GM12878 (cell line): Measurements from ENCODE around the gene NBPF15. TPM values are rescaled to one million over a fixed set of nuclear protein-coding genes. Genes with fewer than 3 reads are reported as not detected.

Source experiments
- BACH1 ChIP-seq: fragments of 450-650 bp; IDR thresholded peaks from 2 replicates; pipeline ENCODE4 v1.6.1; 2017; ENCODE audit warnings: mild to moderate bottlenecking, borderline replicate concordance
- BMI1 ChIP-seq: fragments of 450-650 bp; IDR thresholded peaks from 2 replicates; pipeline ENCODE4 v1.6.1; 2016; ENCODE audit warnings: mild to moderate bottlenecking, moderate library complexity, borderline replicate concordance
- CEBPZ ChIP-seq: fragments of 150-350 bp; IDR thresholded peaks from 2 replicates; pipeline ENCODE4 v1.6.1; 2016; ENCODE audit warnings: low read depth, low read length
- CREB1 ChIP-seq: IDR thresholded peaks from 2 replicates; pipeline ENCODE4 v1.6.1; 2012; ENCODE audit warnings: low read depth, mild to moderate bottlenecking, inconsistent platforms
- GATAD2B ChIP-seq: fragments of 450-650 bp; conservative IDR thresholded peaks from 2 replicates; pipeline ENCODE4 v1.6.1; 2017; ENCODE audit warnings: low read depth, mild to moderate bottlenecking, moderate library complexity
- KLF5 ChIP-seq: fragments of 450-650 bp; IDR thresholded peaks from 2 replicates; pipeline ENCODE4 v1.6.1; 2014; ENCODE audit warnings: mild to moderate bottlenecking; ENCODE audit not compliant: partially characterized antibody
- MEF2B ChIP-seq: fragments of 450-650 bp; IDR thresholded peaks from 2 replicates; pipeline ENCODE4 v1.6.1; 2018; ENCODE audit warnings: mild to moderate bottlenecking, moderate library complexity; ENCODE audit not compliant: partially characterized antibody, poor library complexity, severe bottlenecking
- NKRF ChIP-seq: fragments of 450-650 bp; conservative IDR thresholded peaks from 2 replicates; pipeline ENCODE4 v1.6.1; 2017; ENCODE audit warnings: mild to moderate bottlenecking, moderate library complexity
- POLR2AphosphoS5 ChIP-seq: IDR thresholded peaks from 2 replicates; pipeline ENCODE4 v1.6.1; 2011; ENCODE audit warnings: mild to moderate bottlenecking, low read length, inconsistent platforms
- RELA ChIP-seq: fragments of 450-650 bp; IDR thresholded peaks from 2 replicates; pipeline ENCODE4 v1.8.0; 2014; ENCODE audit warnings: borderline replicate concordance; ENCODE audit not compliant: partially characterized antibody
- REST ChIP-seq: IDR thresholded peaks from 2 replicates; pipeline ENCODE4 v1.6.1; 2012; ENCODE audit warnings: mild to moderate bottlenecking, low read depth, low read length
- RUNX3 ChIP-seq: IDR thresholded peaks from 2 replicates; pipeline ENCODE4 v1.6.1; 2012; ENCODE audit warnings: low read length, inconsistent platforms
- SMARCA5 ChIP-seq: fragments of 450-650 bp; IDR thresholded peaks from 2 replicates; pipeline ENCODE4 v1.6.1; 2017; ENCODE audit warnings: mild to moderate bottlenecking
- SRF ChIP-seq, 2 experiments: IDR thresholded peaks; 2 replicates each; pipeline ENCODE4 v1.6.1; 2011; ENCODE audit warnings: low read depth in 2 of 2, low read length in 2 of 2, mild to moderate bottlenecking in 1 of 2, moderate library complexity in 1 of 2
- TAF1 ChIP-seq: IDR thresholded peaks from 2 replicates; pipeline ENCODE4 v1.6.1; 2011; ENCODE audit warnings: mild to moderate bottlenecking, low read depth, low read length, borderline replicate concordance
- TCF12 ChIP-seq: IDR thresholded peaks from 2 replicates; pipeline ENCODE4 v1.6.1; 2011; ENCODE audit warnings: low read depth, mild to moderate bottlenecking, low read length
- TCF3 ChIP-seq: IDR thresholded peaks from 2 replicates; pipeline ENCODE4 v1.6.1; 2012; ENCODE audit warnings: low read depth, mild to moderate bottlenecking, low read length, borderline replicate concordance; ENCODE audit not compliant: insufficient read depth
- ZBED1 ChIP-seq: IDR thresholded peaks from 2 replicates; pipeline ENCODE4 v1.6.1; 2016; ENCODE audit warnings: borderline replicate concordance
- ZSCAN29 ChIP-seq: fragments of 450-650 bp; IDR thresholded peaks from 2 replicates; pipeline ENCODE4 v1.6.1; 2017; ENCODE audit warnings: mild to moderate bottlenecking, moderate library complexity
- polyA plus RNA-seq, 11 experiments: library from polyadenylated mRNA; depleted of rRNA in 4 of 11; unstranded in 6 of 11; stranded (reverse) in 5 of 11; fragments of >200 nt; fragmentation: Nextera tagmentation in 4 of 11; fragmentation: Illumina TruSeq in 1 of 11; extraction: Ambion mirVana in 4 of 11; extraction: Trizol in 1 of 11; gene quantifications; 1 replicate in 1 of 11; 2 replicates in 10 of 11; pipeline versions ENCODE4 v1.2.1 to v1.2.3, GENCODE V29; 2011 to 2016; ENCODE audit warnings: inconsistent platforms in 2 of 11, missing spikeins in 2 of 11, low read depth in 1 of 11
- total RNA-seq, 4 experiments: library from RNA; depleted of rRNA in 3 of 4; stranded (reverse); fragments of >200 nt in 3 of 4; fragmentation: Illumina TruSeq in 1 of 4; extraction: Trizol in 1 of 4; gene quantifications; 2 replicates each; pipeline versions ENCODE4 v1.2.1 to v1.2.3, GENCODE V29; 2013 to 2021

The NBPF15 gene
- total and polyA plus RNA-seq, 10 of the 15 experiments (the other 5 are each of a cell fraction or from before 2014, with no cell fraction given), result 3.2 to 36.9 (median 17.6) TPM

- TF ChIP-seq NKRF, result peak; percentile 43; the same call in 1 of the 2 replicates
- peak; percentile 100 for TF ChIP-seq BACH1
- peak; percentile 52; the same call in 1 of the 2 replicates for TF ChIP-seq SMARCA5
- TF ChIP-seq CREB1, result peak; percentile 81
- peak; percentile 92 for TF ChIP-seq KLF5
- TF ChIP-seq GATAD2B, result peak; percentile 67; the same call in 1 of the 2 replicates
- TF ChIP-seq TAF1, result peak; percentile 69; the same call in 1 of the 2 replicates
- peak; percentile 57 for TF ChIP-seq MEF2B
- TF ChIP-seq POLR2AphosphoS5, result peak; percentile 96
- TF ChIP-seq REST, result 0 out of 2 replicates have a peak, but pooled peaks have one; percentile 28
- TF ChIP-seq ZSCAN29, result peak; percentile 82
- TF ChIP-seq TCF3, result peak; percentile 99
- TF ChIP-seq BMI1, result peak; percentile 95
- TF ChIP-seq TCF12, result peak; percentile 93
- TF ChIP-seq CEBPZ, result peak; percentile 40; the same call in 1 of the 2 replicates
- peak; percentile 79 for TF ChIP-seq RUNX3
- TF ChIP-seq RELA, result peak; percentile 84
- peak; percentile 100 for TF ChIP-seq ZBED1
- TF ChIP-seq SRF (IDR thresholded peaks at IDR 0.05; ENCODE audit: low read depth in 2 of 2, low read length in 2 of 2), result peak in 1 of 2 experiments; percentile 55; a peak in 1 of 4 replicates
Measured at GRCh38 chr1:144412491-144413403, 48.7 kb downstream of the NBPF15 start (continued).
